CD4-positive, alpha-beta T cell treated with Interleukin-2 at 100 ng/mL for 4 hours (primary cell): ENCODE data around the gene PLA1A.
"Not testable (repeated sequence)": the region's sequence is repeated elsewhere in the genome, so short reads cannot be mapped to it uniquely, and the experiment has no call there.

Experiments used
- DNase-seq: peaks from one replicate; pipeline ENCODE4 v3.0.0-alpha.2; 2020; ENCODE audit warnings: low spot score

Gene PLA1A

GRCh38 chr3:119579366-119580066 is 18.2 kb upstream of the PLA1A start, which contains the start of gene ADPRH:
ADPRH (plus strand) TSS chr3:119579492; CDS start chr3:119582170, 2,678 bp downstream.
- peak; percentile 47 for DNase-seq

GRCh38 chr3:119580067-119580760 is 17.5 kb upstream of the PLA1A start:
- peak; percentile 30 for DNase-seq

GRCh38 chr3:119582178-119582577 is 15.5 kb upstream of the PLA1A start:
- DNase-seq = peak; percentile 29

- DNase-seq = no peak
Observed at GRCh38 chr3:119585208-119585607, 12.5 kb upstream of the PLA1A start.

GRCh38 chr3:119585856-119586570 is 11.7 kb upstream of the PLA1A start:
- no peak for DNase-seq

- no peak for DNase-seq
Observed at GRCh38 chr3:119586733-119587172, 10.9 kb upstream of the PLA1A start.

- DNase-seq = no peak
Observed at GRCh38 chr3:119588112-119588511, 9.6 kb upstream of the PLA1A start.

- DNase-seq = no peak
Observed at GRCh38 chr3:119589102-119589773, 8.4 kb upstream of the PLA1A start.

- no peak for DNase-seq
Observed at GRCh38 chr3:119590706-119591105, 7.0 kb upstream of the PLA1A start.

GRCh38 chr3:119592861-119593260 is 4.8 kb upstream of the PLA1A start:
- DNase-seq = no peak

- DNase-seq = no peak
Observed at GRCh38 chr3:119594066-119594465, 3.6 kb upstream of the PLA1A start.

GRCh38 chr3:119594929-119595328 is 2.8 kb upstream of the PLA1A start:
- not testable (repeated sequence) for DNase-seq

- DNase-seq = no peak
Observed at GRCh38 chr3:119595639-119596334, 1.9 kb upstream of the PLA1A start.

- no peak for DNase-seq
Observed at GRCh38 chr3:119596398-119596797, 1.3 kb upstream of the PLA1A start.

- no peak for DNase-seq
Observed at GRCh38 chr3:119598410-119599098, 869 bp downstream of the PLA1A start.

GRCh38 chr3:119599558-119600174 is 2.0 kb downstream of the PLA1A start:
- no peak for DNase-seq

GRCh38 chr3:119600732-119601131 is 3.0 kb downstream of the PLA1A start:
- no peak for DNase-seq

- no peak for DNase-seq
Observed at GRCh38 chr3:119601154-119601553, 3.5 kb downstream of the PLA1A start.

GRCh38 chr3:119602676-119603075 is 5.0 kb downstream of the PLA1A start:
- DNase-seq = no peak

GRCh38 chr3:119604878-119605277 is 7.2 kb downstream of the PLA1A start:
- DNase-seq = no peak
